SK-N-SH treated with all-trans-retinoic acid at 6 μM for 48 hours (cell line): ENCODE data around the gene RPL39L.
A peak's percentile ranks its signal among the peaks of the same experiment; 100 is the strongest.

Experiments used
- ATAC-seq: fragments of 200-7000 bp; cut with Tn5 transposase; 3 replicates; pipeline ENCODE4 v1.9.1; 2020; ENCODE audit warnings: mild to moderate bottlenecking, moderate library complexity
- ARNTL ChIP-seq: fragments of 450-650 bp; formaldehyde crosslinking; IDR thresholded peaks from 2 replicates; pipeline ENCODE4 v1.5.0; 2020; ENCODE audit warnings: low read depth, mild to moderate bottlenecking, moderate library complexity, borderline replicate concordance
- BACH2 ChIP-seq: fragments of 250-450 bp; sonication (Bioruptor Pico); IDR thresholded peaks from 2 replicates; pipeline ENCODE4 v1.9.0; 2021; ENCODE audit warnings: mild to moderate bottlenecking, borderline replicate concordance
- CSDC2 ChIP-seq: fragments of 250-450 bp; sonication (Bioruptor Pico); IDR thresholded peaks from 2 replicates; pipeline ENCODE4 v1.5.0; 2020; ENCODE audit warnings: mild to moderate bottlenecking, moderate library complexity
- CSRNP3 ChIP-seq: fragments of 250-450 bp; sonication (Bioruptor Pico); IDR thresholded peaks from 2 replicates; pipeline ENCODE4 v1.5.1; 2021; ENCODE audit warnings: mild to moderate bottlenecking, moderate library complexity
- ESRRG ChIP-seq: fragments of 250-450 bp; sonication (Bioruptor Pico); IDR thresholded peaks from 2 replicates; pipeline ENCODE4 v1.6.1; 2021; ENCODE audit warnings: mild to moderate bottlenecking
- GLIS3 ChIP-seq: fragments of 250-450 bp; sonication (Bioruptor Pico); IDR thresholded peaks from 2 replicates; pipeline ENCODE4 v1.5.0; 2020; ENCODE audit warnings: mild to moderate bottlenecking, moderate library complexity
- PPARA ChIP-seq: fragments of 250-450 bp; sonication (Bioruptor Pico); IDR thresholded peaks from 2 replicates; pipeline ENCODE4 v1.5.0; 2020; ENCODE audit warnings: mild to moderate bottlenecking, borderline replicate concordance
- SNAI2 ChIP-seq: fragments of 250-450 bp; sonication (Bioruptor Pico); IDR thresholded peaks from 2 replicates; pipeline ENCODE4 v1.5.0; 2020; ENCODE audit warnings: mild to moderate bottlenecking, moderate library complexity
- TCF4 ChIP-seq: fragments of 250-450 bp; sonication (Bioruptor Pico); IDR thresholded peaks from 2 replicates; pipeline ENCODE4 v1.8.0; 2021; ENCODE audit warnings: mild to moderate bottlenecking, moderate library complexity, borderline replicate concordance
- TOX ChIP-seq: fragments of 250-450 bp; sonication (Bioruptor Pico); IDR thresholded peaks from 2 replicates; pipeline ENCODE4 v1.8.0; 2021; ENCODE audit warnings: mild to moderate bottlenecking, moderate library complexity, borderline replicate concordance
- ZC3H10 ChIP-seq: fragments of 250-450 bp; sonication (Bioruptor Pico); IDR thresholded peaks from 2 replicates; pipeline ENCODE4 v1.5.1; 2021; ENCODE audit warnings: mild to moderate bottlenecking, moderate library complexity
- ZFP3 ChIP-seq: fragments of 250-450 bp; sonication (Bioruptor Pico); IDR thresholded peaks from 2 replicates; pipeline ENCODE4 v1.5.0; 2020; ENCODE audit warnings: mild to moderate bottlenecking, moderate library complexity
- ZNF565 ChIP-seq: fragments of 450-650 bp; formaldehyde crosslinking; conservative IDR thresholded peaks from 2 replicates; pipeline ENCODE4 v1.5.0; 2020; ENCODE audit warnings: low read depth, mild to moderate bottlenecking, moderate library complexity
- ZNF70 ChIP-seq: fragments of 450-650 bp; formaldehyde crosslinking; IDR thresholded peaks from 2 replicates; pipeline ENCODE4 v1.5.0; 2020; ENCODE audit warnings: mild to moderate bottlenecking, moderate library complexity
- ZNF8 ChIP-seq: fragments of 450-650 bp; formaldehyde crosslinking; IDR thresholded peaks from 2 replicates; pipeline ENCODE4 v1.5.0; 2020; ENCODE audit warnings: mild to moderate bottlenecking, moderate library complexity
- TF ChIP-seq, protein P1 (sequence below): fragments of 250-450 bp; sonication (Bioruptor Pico); IDR thresholded peaks from 2 replicates; pipeline ENCODE4 v1.8.0; 2020; ENCODE audit warnings: mild to moderate bottlenecking, moderate library complexity, borderline replicate concordance
- TF ChIP-seq, protein P2 (sequence below): fragments of 250-450 bp; sonication (Bioruptor Pico); IDR thresholded peaks from 2 replicates; pipeline ENCODE4 v1.5.0; 2020; ENCODE audit warnings: mild to moderate bottlenecking, moderate library complexity
- TF ChIP-seq, protein P3 (sequence below): fragments of 250-450 bp; sonication (Bioruptor Pico); IDR thresholded peaks from 2 replicates; pipeline ENCODE4 v1.8.0; 2021; ENCODE audit warnings: low read depth, mild to moderate bottlenecking, moderate library complexity, borderline replicate concordance

The RPL39L gene

DNA sequence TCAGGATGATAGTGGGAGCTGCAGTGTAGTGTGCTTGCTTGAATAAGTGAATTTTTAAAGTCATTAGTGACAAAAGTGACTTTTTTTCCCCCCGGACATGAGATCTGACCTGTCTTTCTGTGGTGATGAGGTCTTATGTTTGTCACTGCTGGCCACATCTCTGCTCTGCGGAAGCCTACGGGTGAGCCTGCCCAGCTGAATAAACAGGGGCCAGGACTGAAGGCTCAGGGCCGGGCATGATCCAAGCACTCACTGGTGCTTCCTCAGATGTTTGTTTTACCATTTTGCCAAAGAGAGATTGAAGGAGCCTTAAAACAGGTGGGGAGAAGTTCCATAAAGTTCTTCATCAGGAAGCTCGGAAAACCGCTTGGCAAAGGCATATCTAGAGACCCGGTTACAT lies 35.0 kb downstream of the RPL39L start:
- no peak for ATAC-seq
- TF ChIP-seq, protein P1, sequence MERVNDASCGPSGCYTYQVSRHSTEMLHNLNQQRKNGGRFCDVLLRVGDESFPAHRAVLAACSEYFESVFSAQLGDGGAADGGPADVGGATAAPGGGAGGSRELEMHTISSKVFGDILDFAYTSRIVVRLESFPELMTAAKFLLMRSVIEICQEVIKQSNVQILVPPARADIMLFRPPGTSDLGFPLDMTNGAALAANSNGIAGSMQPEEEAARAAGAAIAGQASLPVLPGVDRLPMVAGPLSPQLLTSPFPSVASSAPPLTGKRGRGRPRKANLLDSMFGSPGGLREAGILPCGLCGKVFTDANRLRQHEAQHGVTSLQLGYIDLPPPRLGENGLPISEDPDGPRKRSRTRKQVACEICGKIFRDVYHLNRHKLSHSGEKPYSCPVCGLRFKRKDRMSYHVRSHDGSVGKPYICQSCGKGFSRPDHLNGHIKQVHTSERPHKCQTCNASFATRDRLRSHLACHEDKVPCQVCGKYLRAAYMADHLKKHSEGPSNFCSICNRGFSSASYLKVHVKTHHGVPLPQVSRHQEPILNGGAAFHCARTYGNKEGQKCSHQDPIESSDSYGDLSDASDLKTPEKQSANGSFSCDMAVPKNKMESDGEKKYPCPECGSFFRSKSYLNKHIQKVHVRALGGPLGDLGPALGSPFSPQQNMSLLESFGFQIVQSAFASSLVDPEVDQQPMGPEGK (CRISPR knock-in tag) = no peak
- TF ChIP-seq BACH2 (no peak), GLIS3 (CRISPR knock-in tag) (no peak), ZNF70 (CRISPR knock-in tag) (no peak), SNAI2 (no peak), ESRRG (no peak), ZNF8 (CRISPR knock-in tag) (no peak), ZC3H10 (CRISPR knock-in tag) (no peak), ARNTL (no peak), TOX (CRISPR knock-in tag) (no peak), CSDC2 (CRISPR knock-in tag) (no peak), ZFP3 (CRISPR knock-in tag) (no peak), CSRNP3 (no peak)
- TF ChIP-seq, protein P2, sequence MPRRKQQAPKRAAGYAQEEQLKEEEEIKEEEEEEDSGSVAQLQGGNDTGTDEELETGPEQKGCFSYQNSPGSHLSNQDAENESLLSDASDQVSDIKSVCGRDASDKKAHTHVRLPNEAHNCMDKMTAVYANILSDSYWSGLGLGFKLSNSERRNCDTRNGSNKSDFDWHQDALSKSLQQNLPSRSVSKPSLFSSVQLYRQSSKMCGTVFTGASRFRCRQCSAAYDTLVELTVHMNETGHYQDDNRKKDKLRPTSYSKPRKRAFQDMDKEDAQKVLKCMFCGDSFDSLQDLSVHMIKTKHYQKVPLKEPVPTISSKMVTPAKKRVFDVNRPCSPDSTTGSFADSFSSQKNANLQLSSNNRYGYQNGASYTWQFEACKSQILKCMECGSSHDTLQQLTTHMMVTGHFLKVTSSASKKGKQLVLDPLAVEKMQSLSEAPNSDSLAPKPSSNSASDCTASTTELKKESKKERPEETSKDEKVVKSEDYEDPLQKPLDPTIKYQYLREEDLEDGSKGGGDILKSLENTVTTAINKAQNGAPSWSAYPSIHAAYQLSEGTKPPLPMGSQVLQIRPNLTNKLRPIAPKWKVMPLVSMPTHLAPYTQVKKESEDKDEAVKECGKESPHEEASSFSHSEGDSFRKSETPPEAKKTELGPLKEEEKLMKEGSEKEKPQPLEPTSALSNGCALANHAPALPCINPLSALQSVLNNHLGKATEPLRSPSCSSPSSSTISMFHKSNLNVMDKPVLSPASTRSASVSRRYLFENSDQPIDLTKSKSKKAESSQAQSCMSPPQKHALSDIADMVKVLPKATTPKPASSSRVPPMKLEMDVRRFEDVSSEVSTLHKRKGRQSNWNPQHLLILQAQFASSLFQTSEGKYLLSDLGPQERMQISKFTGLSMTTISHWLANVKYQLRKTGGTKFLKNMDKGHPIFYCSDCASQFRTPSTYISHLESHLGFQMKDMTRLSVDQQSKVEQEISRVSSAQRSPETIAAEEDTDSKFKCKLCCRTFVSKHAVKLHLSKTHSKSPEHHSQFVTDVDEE (CRISPR knock-in tag) = no peak
- TF ChIP-seq, protein P3, sequence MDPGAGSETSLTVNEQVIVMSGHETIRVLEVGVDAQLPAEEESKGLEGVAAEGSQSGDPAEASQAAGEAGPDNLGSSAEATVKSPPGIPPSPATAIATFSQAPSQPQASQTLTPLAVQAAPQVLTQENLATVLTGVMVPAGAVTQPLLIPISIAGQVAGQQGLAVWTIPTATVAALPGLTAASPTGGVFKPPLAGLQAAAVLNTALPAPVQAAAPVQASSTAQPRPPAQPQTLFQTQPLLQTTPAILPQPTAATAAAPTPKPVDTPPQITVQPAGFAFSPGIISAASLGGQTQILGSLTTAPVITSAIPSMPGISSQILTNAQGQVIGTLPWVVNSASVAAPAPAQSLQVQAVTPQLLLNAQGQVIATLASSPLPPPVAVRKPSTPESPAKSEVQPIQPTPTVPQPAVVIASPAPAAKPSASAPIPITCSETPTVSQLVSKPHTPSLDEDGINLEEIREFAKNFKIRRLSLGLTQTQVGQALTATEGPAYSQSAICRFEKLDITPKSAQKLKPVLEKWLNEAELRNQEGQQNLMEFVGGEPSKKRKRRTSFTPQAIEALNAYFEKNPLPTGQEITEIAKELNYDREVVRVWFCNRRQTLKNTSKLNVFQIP (CRISPR knock-in tag) = no peak

- no peak for ATAC-seq
- TF ChIP-seq, protein P3 (CRISPR knock-in tag) = no peak
- TF ChIP-seq PPARA (no peak), ZFP3 (CRISPR knock-in tag) (no peak), ZNF565 (CRISPR knock-in tag) (no peak), TCF4 (no peak), ZNF8 (CRISPR knock-in tag) (no peak)
- TF ChIP-seq, all 23 proteins: peak for 0
Observed at GRCh38 chr3:187103251-187103650, 36.0 kb downstream of the RPL39L start.

GRCh38 chr3:187102073-187102634 lies 37.1 kb downstream of the RPL39L start:
- ATAC-seq = peak; percentile 56

More at GRCh38 chr3:187102073-187102634, 37.1 kb downstream of the RPL39L start:
- TF ChIP-seq, protein P1 (CRISPR knock-in tag) = no peak
- TF ChIP-seq ZFP3 (CRISPR knock-in tag) (no peak), CSRNP3 (no peak), ZC3H10 (CRISPR knock-in tag) (no peak)
